Activated CD4-positive, alpha-beta T cell treated with anti-CD3 and anti-CD28 coated beads, Interleukin-10, Interleukin-2, amounts not matched to agents 100 ng/mL and 50 ng/mL, durations not matched to agents 16 hours and 8 hours (primary cell): Measurements from ENCODE around the gene MYH4.
A peak's percentile ranks its signal among the peaks of the same experiment; 100 is the strongest.

ENCODE experiments used
- DNase-seq: peaks from one replicate; pipeline ENCODE4 v3.0.0-alpha.2; 2020

MYH4 gene

GRCh38 chr17:10421211-10421610, 48.1 kb downstream of the MYH4 start:
- no peak for DNase-seq

- DNase-seq, result no peak
Observed at GRCh38 chr17:10420811-10421210, 48.5 kb downstream of the MYH4 start.

- DNase-seq, result no peak
Observed at GRCh38 chr17:10417431-10417830, 51.9 kb downstream of the MYH4 start.

GRCh38 chr17:10415161-10415560, 54.2 kb downstream of the MYH4 start:
- no peak for DNase-seq

- no peak for DNase-seq
Observed at GRCh38 chr17:10403589-10403988, 65.8 kb downstream of the MYH4 start.

- DNase-seq, result no peak
Observed at GRCh38 chr17:10398352-10398751, 71.0 kb downstream of the MYH4 start.

GRCh38 chr17:10396524-10397163, 72.7 kb downstream of the MYH4 start:
- DNase-seq, result no peak

- DNase-seq, result peak; percentile 28
Observed at GRCh38 chr17:10394201-10394887, 75.0 kb downstream of the MYH4 start.
